H1 (cell line): Measurements from ENCODE around the gene NUP62CL. TPM values are rescaled to one million over a fixed set of nuclear protein-coding genes. Genes with fewer than 3 reads are reported as not detected.

Experiments
- CTCF ChIA-PET: fragments of 300-600 bp; sonication (Branson Sonifier 250); formaldehyde crosslinking; loops from one replicate; lab custom pipeline; 2021; ENCODE audit not compliant: partially characterized antibody; lab: Charles Lee
- POLR2A ChIA-PET: fragments of 300-600 bp; sonication (Branson Sonifier 250); formaldehyde crosslinking; loops from one replicate; lab custom pipeline; 2021; ENCODE audit warnings: inconsistent platforms; ENCODE audit not compliant: partially characterized antibody; lab: Charles Lee
- DNase-seq, 2 experiments: peaks; one replicate each; pipeline versions ENCODE4 v3.0.0 to v3.0.0-alpha.2; 2010 to 2022; ENCODE audit warnings: low spot score in 2 of 2, low read depth in 1 of 2, mixed read lengths in 1 of 2
- FAIRE-seq: peaks from 2 replicates; lab custom pipeline; 2011; peaks lifted over from hg19 to GRCh38; lab: Jason Lieb, UNC
- H2AFZ ChIP-seq: 2 replicates; pipeline ENCODE4 v1.8.1; 2012; ENCODE audit warnings: low read length, inconsistent platforms
- H2AK5ac ChIP-seq: 2 replicates; pipeline ENCODE4 v1.6.1; 2013; ENCODE audit warnings: low read depth, low read length
- H2BK120ac ChIP-seq: replicated peaks from 2 replicates; pipeline ENCODE3; 2013; ENCODE audit warnings: low read depth, low read length, inconsistent platforms
- H2BK12ac ChIP-seq: 2 replicates; pipeline ENCODE4 v1.6.1; 2013; ENCODE audit warnings: low read depth, low read length
- H2BK15ac ChIP-seq: 2 replicates; pipeline ENCODE4 v1.6.1; 2013; ENCODE audit warnings: low read length
- H2BK20ac ChIP-seq: 2 replicates; pipeline ENCODE4 v1.6.1; 2013; ENCODE audit warnings: low read length
- H2BK5ac ChIP-seq: 2 replicates; pipeline ENCODE4 v1.6.1; 2013; ENCODE audit warnings: low read depth, low read length
- H3K14ac ChIP-seq: 2 replicates; pipeline ENCODE4 v1.6.1; 2013; ENCODE audit warnings: inconsistent platforms; ENCODE audit not compliant: insufficient read length
- H3K18ac ChIP-seq: 2 replicates; pipeline ENCODE4 v1.6.1; 2013; ENCODE audit warnings: low read length; ENCODE audit errors: extremely low read depth
- H3K23ac ChIP-seq: 2 replicates; pipeline ENCODE4 v1.6.1; 2013; ENCODE audit warnings: inconsistent platforms; ENCODE audit not compliant: insufficient read length
- H3K23me2 ChIP-seq: 2 replicates; pipeline ENCODE4 v1.6.1; 2013; ENCODE audit warnings: low read depth, low read length
- H3K27ac ChIP-seq: 2 replicates; pipeline ENCODE4 v1.6.1; 2011; ENCODE audit warnings: low read depth, low read length, inconsistent platforms
- H3K27me3 ChIP-seq, 4 experiments: replicated peaks in 1 of 4; 1 replicate in 1 of 4; 2 replicates in 3 of 4; pipeline versions ENCODE4 v1.6.1 to v1.8.1; 2011 to 2013; ENCODE audit warnings: low read length in 3 of 4, mild to moderate bottlenecking in 3 of 4, inconsistent platforms in 2 of 4, mixed read lengths in 2 of 4, moderate library complexity in 1 of 4; ENCODE audit not compliant: control insufficient read depth in 3 of 4, insufficient read depth in 3 of 4; ENCODE audit errors: extremely low read depth in 1 of 4
- H3K36me3 ChIP-seq, 4 experiments: 2 replicates each; pipeline versions ENCODE4 v1.6.1 to v1.8.1; 2011 to 2013; ENCODE audit warnings: mild to moderate bottlenecking in 4 of 4, low read length in 3 of 4, moderate library complexity in 2 of 4, control low read depth in 1 of 4, inconsistent platforms in 1 of 4; ENCODE audit not compliant: insufficient read depth in 4 of 4, control insufficient read depth in 2 of 4
- H3K4ac ChIP-seq: replicated peaks from 2 replicates; pipeline ENCODE3; 2013; ENCODE audit warnings: low read length, low read depth, mixed read lengths, inconsistent platforms; ENCODE audit not compliant: insufficient read length
- H3K4me1 ChIP-seq, 4 experiments: replicated peaks in 1 of 4; 1 replicate in 1 of 4; 2 replicates in 3 of 4; pipeline versions ENCODE4 v1.6.1 to v1.8.1; 2011 to 2013; ENCODE audit warnings: low read length in 3 of 4, inconsistent platforms in 2 of 4, mixed read lengths in 1 of 4; ENCODE audit not compliant: insufficient read depth in 4 of 4, control insufficient read depth in 3 of 4
- H3K4me2 ChIP-seq, 2 experiments: 2 replicates each; pipeline versions ENCODE4 v1.6.1 to v1.8.1; 2011 to 2013; ENCODE audit warnings: low read depth in 2 of 2, low read length in 2 of 2, control low read depth in 1 of 2, inconsistent platforms in 1 of 2, mild to moderate bottlenecking in 1 of 2; ENCODE audit not compliant: insufficient read depth in 1 of 2
- H3K4me3 ChIP-seq, 4 experiments: fragments of 200-600, 300-600 bp in 1 of 4; sonication (generic), shearing (Covaris generic), sonication (Bioruptor Twin) in 1 of 4; 2 replicates each; pipeline versions ENCODE4 v1.5.1 to v1.8.1; 2011 to 2016; ENCODE audit warnings: low read length in 4 of 4, low read depth in 3 of 4, control low read depth in 2 of 4, inconsistent platforms in 2 of 4, mild to moderate bottlenecking in 2 of 4, mixed read lengths in 1 of 4, moderate library complexity in 1 of 4; ENCODE audit not compliant: insufficient read depth in 2 of 4; ENCODE audit errors: extremely low read depth in 1 of 4
- H3K56ac ChIP-seq: replicated peaks from 2 replicates; pipeline ENCODE3; 2013; ENCODE audit warnings: low read depth, mild to moderate bottlenecking, mixed read lengths, low read length, inconsistent platforms; ENCODE audit not compliant: insufficient read length
- H3K79me1 ChIP-seq: 2 replicates; pipeline ENCODE4 v1.6.1; 2013; ENCODE audit warnings: low read depth, low read length, control low read depth
- H3K79me2 ChIP-seq, 2 experiments: 2 replicates each; pipeline versions ENCODE4 v1.6.1 to v1.8.1; 2012 to 2013; ENCODE audit warnings: low read length in 2 of 2, mild to moderate bottlenecking in 2 of 2, inconsistent platforms in 1 of 2; ENCODE audit not compliant: insufficient read depth in 2 of 2, control insufficient read depth in 1 of 2
- H3K9ac ChIP-seq, 4 experiments: replicated peaks in 1 of 4; 1 replicate in 1 of 4; 2 replicates in 3 of 4; pipeline versions ENCODE4 v1.6.1 to v1.8.1; 2011 to 2013; ENCODE audit warnings: low read depth in 3 of 4, low read length in 3 of 4, control low read depth in 2 of 4, mild to moderate bottlenecking in 2 of 4, moderate library complexity in 2 of 4, inconsistent platforms in 1 of 4; ENCODE audit errors: extremely low read depth in 1 of 4
- H3K9me3 ChIP-seq, 2 experiments: 2 replicates each; pipeline versions ENCODE4 v1.6.1 to v1.8.1; 2012 to 2013; ENCODE audit warnings: mild to moderate bottlenecking in 2 of 2, moderate library complexity in 2 of 2, control low read depth in 1 of 2, inconsistent platforms in 1 of 2, low read depth in 1 of 2, low read length in 1 of 2, mixed read lengths in 1 of 2; ENCODE audit not compliant: insufficient read depth in 2 of 2
- H4K20me1 ChIP-seq, 2 experiments: replicated peaks in 1 of 2; 2 replicates each; pipeline versions ENCODE3 to v1.8.1; 2011 to 2013; ENCODE audit warnings: inconsistent platforms in 2 of 2, low read length in 2 of 2, mild to moderate bottlenecking in 1 of 2; ENCODE audit not compliant: insufficient read depth in 2 of 2, control insufficient read depth in 1 of 2
- H4K5ac ChIP-seq: 2 replicates; pipeline ENCODE4 v1.6.1; 2013; ENCODE audit warnings: low read length, low read depth, mixed read lengths, inconsistent platforms; ENCODE audit not compliant: insufficient read length
- H4K8ac ChIP-seq: 2 replicates; pipeline ENCODE4 v1.8.0; 2013; ENCODE audit warnings: mild to moderate bottlenecking, moderate library complexity, low read length, inconsistent platforms; ENCODE audit not compliant: insufficient read depth; ENCODE audit errors: extremely low read depth
- H4K91ac ChIP-seq: replicated peaks from 2 replicates; pipeline ENCODE3; 2013; ENCODE audit warnings: low read length, mixed read lengths, inconsistent platforms; ENCODE audit not compliant: insufficient read length
- ASH2L ChIP-seq: fragments of 200-600, 300-600 bp; sonication (generic); IDR thresholded peaks from one replicate; pipeline ENCODE4 v1.7.1; 2017; ENCODE audit warnings: low read length
- RNF2 ChIP-seq: fragments of 200-900, 300-1000 bp; sonication (generic); IDR thresholded peaks from 2 replicates; pipeline ENCODE4 v1.7.1; 2016; ENCODE audit warnings: borderline replicate concordance, low read depth, mild to moderate bottlenecking, antibody characterized with exemption, low read length; ENCODE audit not compliant: poor library complexity, severe bottlenecking; ENCODE audit errors: missing control alignments
- WGBS, 2 experiments: shearing (Covaris generic) in 1 of 2; methylation state at CpG; one replicate each; pipeline versions ENCODE4 v1.1.6 to v1.1.7; 2013 to 2015; ENCODE audit warnings: low lambda C conversion rate in 2 of 2, mixed read lengths in 2 of 2, inconsistent platforms in 1 of 2, low coverage in 1 of 2, missing lambda C conversion rate in 1 of 2; ENCODE audit not compliant: insufficient replicate concordance in 2 of 2, insufficient coverage in 1 of 2, insufficient read length in 1 of 2; ENCODE audit errors: extremely low coverage in 1 of 2, missing lambda C conversion rate in 1 of 2; 5-methylcytosine and 5-hydroxymethylcytosine counted together
- polyA plus RNA-seq, 7 experiments: library from polyadenylated mRNA; depleted of rRNA in 3 of 7; stranded (reverse) in 5 of 7; unstranded in 2 of 7; fragments of >200 nt in 5 of 7; fragments of 200-250 nt in 2 of 7; gene quantifications; 1 replicate in 5 of 7; 2 replicates in 1 of 7; 4 replicates in 1 of 7; pipeline versions ENCODE4 v1.2.1 to v1.2.3, GENCODE V29; 2011 to 2013; ENCODE audit warnings: missing spikeins in 2 of 7, mixed read lengths in 2 of 7
- total RNA-seq: library from RNA; stranded (reverse); fragmentation: NEBNext Ultra II Directional; extraction: Animal tissue kit (Norgen Biotek cat#: 25700); gene quantifications from 2 replicates; pipeline ENCODE4 v1.2.1, GENCODE V29; 2021

The NUP62CL gene
- total and polyA plus RNA-seq, 2 of the 8 experiments (the other 6 are each of a cell fraction or from before 2014, with no cell fraction given), result 3.3 to 6.2 TPM

GRCh38 chrX:107117993-107118321 is 88.3 kb downstream of the NUP62CL start:
- TF ChIP-seq ASH2L (peak; percentile 25), RNF2 (no peak)
- TF ChIP-seq, all 59 proteins: peak for 1
- POLR2A ChIA-PET, result interaction anchor here (0.8 kb wide), 1 partner anchor 88 kb away, joined by 3 read pairs; no protein-coding TSS in a partner anchor

More at GRCh38 chrX:107117993-107118321, 88.3 kb downstream of the NUP62CL start:
- H2BK15ac ChIP-seq, result no peak overlapping the region
- no peak overlapping the region for H4K91ac ChIP-seq
- no peak overlapping the region for H3K23ac ChIP-seq
- peak overlapping the region; percentile 30 for H3K56ac ChIP-seq
- H4K8ac ChIP-seq, result peak overlapping the region; percentile 97; the same call in 1 of the 2 replicates
- no peak for FAIRE-seq
- H2AFZ ChIP-seq, result no peak overlapping the region
- H3K27ac ChIP-seq, result peak overlapping the region; percentile 87
- H2BK20ac ChIP-seq, result no peak overlapping the region
- no peak overlapping the region; the same call in 1 of the 2 replicates for H3K18ac ChIP-seq
- H4K5ac ChIP-seq, result no peak overlapping the region
- peak overlapping the region; percentile 65 to 74 for H3K4me2 ChIP-seq
- H4K20me1 ChIP-seq, result no peaks in the 10 kb centered on the region
- H2BK5ac ChIP-seq, result no peak overlapping the region
- CTCF ChIA-PET, result interaction anchor here (1.2 kb wide), 1 partner anchor 207 kb away, joined by 4 read pairs; no protein-coding TSS in a partner anchor
- DNase-seq, result no peak
- H2AK5ac ChIP-seq, result no peak overlapping the region
- no peak overlapping the region for H2BK120ac ChIP-seq
- no peaks in the 10 kb centered on the region for H3K27me3 ChIP-seq
- H3K9ac ChIP-seq, result peak overlapping the region; percentile 84 to 98 (median 94); a peak in 6 of 7 replicates
- no peak overlapping the region for H2BK12ac ChIP-seq
- H3K36me3 ChIP-seq, result peaks cover 3 to 32% (median 17%) of the 10 kb centered on the region in 4 experiments; a peak in 7 of 8 replicates
- 0% methylated on average over 4 of the region's 8 CpGs; no CpG with 5 or more reads in 1 of the 2 experiments for WGBS, 2 experiments
- no peaks in the 10 kb centered on the region for H3K9me3 ChIP-seq
- peaks cover 0 to 10% of the 10 kb centered on the region in 2 experiments; a peak in 1 of 4 replicates for H3K79me2 ChIP-seq
- no peak overlapping the region for H3K14ac ChIP-seq
- H3K4me3 ChIP-seq, result peak overlapping the region; percentile 74 to 91 (median 77)
- no peaks in the 10 kb centered on the region for H3K79me1 ChIP-seq
- no peaks in the 10 kb centered on the region; a peak in 1 of 7 replicates for H3K4me1 ChIP-seq
- H3K23me2 ChIP-seq, result no peaks in the 10 kb centered on the region
- H3K4ac ChIP-seq, result no peak overlapping the region
